ENCODE results near the gene AGXT. TPM values are rescaled to one million over a fixed set of nuclear protein-coding genes. Genes with fewer than 3 reads are reported as not detected.

Gene AGXT
- total RNA-seq, 1 donor from 2014 or later: 0.32 TPM

GRCh38 chr2:240925191-240925567, 56.6 kb downstream of the AGXT start:
- peak; percentile 64 for DNase-seq (ENCODE audit: low spot score)

DNA sequence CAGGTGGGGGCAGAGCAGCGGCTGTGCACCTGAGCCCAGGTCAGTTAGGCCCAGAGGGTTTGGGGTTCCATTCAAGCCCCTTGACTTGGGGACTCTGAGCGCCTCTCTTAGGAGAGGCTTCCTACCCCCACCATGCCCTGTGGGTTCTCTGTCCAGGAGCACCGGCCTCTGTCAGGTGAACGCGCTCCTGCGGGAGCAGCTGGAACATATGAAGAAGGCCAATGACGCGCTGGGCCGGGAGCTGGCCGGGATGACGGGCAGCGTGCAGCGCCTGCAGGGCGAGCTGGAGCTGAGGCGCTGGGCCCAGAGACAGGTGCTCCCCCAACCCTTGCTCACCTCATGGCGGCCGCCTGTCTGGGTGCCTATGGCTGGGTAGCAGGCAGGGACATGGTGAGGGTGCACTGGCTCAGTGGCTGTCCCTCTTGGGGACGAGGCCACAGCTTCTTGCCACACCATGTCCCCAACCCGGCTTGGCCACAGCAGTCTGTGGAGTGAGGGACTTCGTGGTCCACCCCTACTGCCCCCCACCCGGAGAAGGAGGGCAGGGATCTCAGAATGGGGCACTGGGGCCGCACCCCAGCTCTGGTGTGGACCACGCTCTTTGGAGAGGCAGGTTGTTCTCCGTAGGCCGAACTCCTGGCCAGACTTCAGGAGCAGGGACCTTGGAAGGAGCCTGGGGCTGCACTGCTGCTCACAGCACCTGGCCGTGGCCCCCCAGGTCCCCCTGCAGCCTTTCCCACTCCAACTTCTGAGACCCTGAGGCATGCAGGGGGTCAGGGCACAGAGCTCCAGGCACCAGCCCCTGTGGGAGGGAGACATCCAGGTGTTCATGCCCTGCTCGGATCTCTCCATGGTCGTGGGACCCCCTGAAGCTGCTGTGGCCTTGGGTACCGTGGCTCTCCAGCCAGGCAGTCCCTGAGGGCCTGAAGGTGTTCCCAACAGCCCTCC, 57.2 kb downstream of the AGXT start:
- peak; percentile 86 for DNase-seq (ENCODE audit: low spot score)

- peak; percentile 72 for DNase-seq (ENCODE audit: low spot score)
Measured at GRCh38 chr2:240926516-240927389, 58.1 kb downstream of the AGXT start.

- DNase-seq (ENCODE audit: low spot score): peak; percentile 18
Measured at GRCh38 chr2:240927390-240927781, 58.8 kb downstream of the AGXT start.

DNA sequence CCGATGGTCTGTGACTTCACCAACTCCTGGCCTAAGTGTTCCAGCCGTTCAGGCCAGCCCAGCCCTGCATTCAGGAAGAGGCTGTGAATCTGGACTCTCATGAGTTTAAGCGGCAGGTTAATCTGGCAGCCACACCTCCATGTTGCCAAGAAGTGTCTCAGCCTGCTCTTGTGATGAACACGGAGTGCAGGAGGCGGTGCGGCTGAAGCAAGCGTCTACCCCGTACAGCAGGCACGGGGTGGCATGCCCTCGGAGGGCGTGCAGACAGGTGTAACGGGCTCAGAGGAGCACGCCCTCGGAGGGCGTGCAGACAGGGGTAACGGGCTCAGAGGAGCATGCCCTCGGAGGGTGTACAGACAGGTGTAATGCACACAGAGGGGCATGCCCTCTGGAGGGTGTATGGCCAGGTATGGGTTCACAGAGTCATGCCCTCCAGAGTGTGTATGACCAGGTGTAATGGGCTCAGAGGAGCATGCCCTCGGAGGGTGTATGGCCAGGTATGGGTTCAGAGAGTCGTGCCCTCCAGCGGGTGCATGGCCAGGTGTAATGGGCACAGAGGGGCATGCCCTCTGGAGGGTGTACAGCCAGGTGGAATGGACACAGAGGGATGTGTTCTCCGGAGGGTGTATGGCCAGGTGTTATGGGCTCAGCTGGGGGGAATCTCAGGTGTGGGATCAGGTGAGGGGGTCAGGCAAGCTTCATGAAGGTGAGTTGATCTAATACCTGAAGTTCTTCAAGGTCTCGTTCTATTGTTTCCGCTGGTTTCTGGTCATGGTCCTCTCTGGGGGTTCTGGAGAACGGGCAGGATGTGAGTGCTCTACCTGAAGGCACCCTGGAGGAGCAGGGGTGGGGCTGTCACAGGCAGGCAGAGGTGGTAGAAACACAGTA, 60.1 kb downstream of the AGXT start:
- DNase-seq (ENCODE audit: low spot score): peak; percentile 68

- DNase-seq (ENCODE audit: low spot score): peak; percentile 71
Measured at GRCh38 chr2:240929364-240930095, 60.9 kb downstream of the AGXT start.

Other genes with a start within 250 kb of the AGXT start
- gene GPR35, start 243.3 kb upstream of the AGXT start, total RNA-seq: 1.9 TPM
- gene AQP12B, start 185.9 kb upstream of the AGXT start, total RNA-seq: not detected
- not detected for gene AQP12A, start 177.0 kb upstream of the AGXT start, total RNA-seq
- not detected for gene KIF1A, start 48.6 kb upstream of the AGXT start, total RNA-seq
- not detected for gene MAB21L4, start 27.3 kb downstream of the AGXT start, total RNA-seq
- gene CROCC2, start 37.5 kb downstream of the AGXT start, total RNA-seq: not detected
- gene SNED1, start 129.8 kb downstream of the AGXT start, total RNA-seq: 58.0 TPM
- gene MTERF4, start 233.5 kb downstream of the AGXT start, total RNA-seq: 23.6 TPM